Stimulated activated CD4-positive, alpha-beta T cell treated with anti-CD3 and anti-CD28 coated beads, Interleukin-2, amount 100 ng/mL, for 24 hours (primary cell): ENCODE results near the gene NPC1L1.
A peak's percentile ranks its signal among the peaks of the same experiment; 100 is the strongest.

Source experiments
- DNase-seq, 2 donors: peaks; one replicate each; pipeline ENCODE4 v3.0.0-alpha.2; 2020

NPC1L1 gene

GRCh38 chr7:44497155-44498027 is 43.7 kb downstream of the NPC1L1 start:
- DNase-seq = no peak

- DNase-seq = no peak
These were observed 44.7 kb downstream of the NPC1L1 start for GRCh38 chr7:44496385-44496784.

GRCh38 chr7:44494960-44495359 is 46.2 kb downstream of the NPC1L1 start:
- DNase-seq = no peak

- no peak for DNase-seq
These were observed 49.9 kb downstream of the NPC1L1 start for GRCh38 chr7:44491229-44491628.

- peak; percentile 80 to 84 for DNase-seq
These were observed 50.6 kb downstream of the NPC1L1 start, which contains the start of gene NUDCD3 for GRCh38 chr7:44490351-44491200. TSS of gene NUDCD3 (minus strand) at chr7:44490658. CDS start at chr7:44490600, 58 bp downstream.

- peak in 1 of 2 donors; percentile 50 for DNase-seq
These were observed 51.2 kb downstream of the NPC1L1 start for GRCh38 chr7:44489955-44490350.

- DNase-seq = no peak
These were observed 52.2 kb downstream of the NPC1L1 start for GRCh38 chr7:44488955-44489354.

- DNase-seq = no peak
These were observed 54.4 kb downstream of the NPC1L1 start for GRCh38 chr7:44486693-44487092.

GRCh38 chr7:44486001-44486400 is 55.1 kb downstream of the NPC1L1 start:
- DNase-seq = no peak

- DNase-seq = no peak
These were observed 56.4 kb downstream of the NPC1L1 start for GRCh38 chr7:44484482-44485313.

GRCh38 chr7:44482502-44483485 is 58.3 kb downstream of the NPC1L1 start:
- DNase-seq = no peak

- DNase-seq = no peak
These were observed 63.2 kb downstream of the NPC1L1 start for GRCh38 chr7:44477938-44478337.

- DNase-seq = peak; percentile 54 to 60
These were observed 63.9 kb downstream of the NPC1L1 start for GRCh38 chr7:44477063-44477830.

GRCh38 chr7:44476313-44476712 is 64.8 kb downstream of the NPC1L1 start:
- DNase-seq = no peak

GRCh38 chr7:44473295-44473694 is 67.8 kb downstream of the NPC1L1 start:
- DNase-seq = no peak

- no peak for DNase-seq
These were observed 68.3 kb downstream of the NPC1L1 start for GRCh38 chr7:44472843-44473242.

- no peak for DNase-seq
These were observed 69.3 kb downstream of the NPC1L1 start for GRCh38 chr7:44471850-44472249.

GRCh38 chr7:44471436-44471835 is 69.7 kb downstream of the NPC1L1 start:
- no peak for DNase-seq

- no peak for DNase-seq
These were observed 70.4 kb downstream of the NPC1L1 start for GRCh38 chr7:44470628-44471245.

- DNase-seq = no peak
These were observed 71.0 kb downstream of the NPC1L1 start for GRCh38 chr7:44470135-44470479.
